H9 (cell line): Measurements from ENCODE around the gene OBP2B. TPM values are rescaled to one million over a fixed set of nuclear protein-coding genes. Genes with fewer than 3 reads are reported as not detected.

Source experiments
- DNase-seq: peaks from one replicate; pipeline ENCODE4 v3.0.0-alpha.2; 2017
- H2AFZ ChIP-seq: one replicate; pipeline ENCODE4 v1.6.1; 2013; ENCODE audit warnings: mild to moderate bottlenecking, low read length, control low read depth, moderate library complexity
- H2AK5ac ChIP-seq: 2 replicates; pipeline ENCODE4 v1.6.1; 2013; ENCODE audit warnings: low read length, control low read depth, mixed read lengths; ENCODE audit not compliant: insufficient read length
- H2BK120ac ChIP-seq: one replicate; pipeline ENCODE4 v1.6.1; 2013; ENCODE audit warnings: low read depth, mild to moderate bottlenecking, low read length, control low read depth, inconsistent platforms; ENCODE audit not compliant: poor library complexity, severe bottlenecking
- H2BK12ac ChIP-seq: 2 replicates; pipeline ENCODE4 v1.6.1; 2013; ENCODE audit warnings: low read length, control low read depth, mixed read lengths, low read depth; ENCODE audit not compliant: insufficient read length
- H2BK15ac ChIP-seq: 2 replicates; pipeline ENCODE4 v1.6.1; 2013; ENCODE audit warnings: low read depth, low read length, control low read depth
- H2BK20ac ChIP-seq: one replicate; pipeline ENCODE4 v1.6.1; 2013; ENCODE audit warnings: low read depth, mild to moderate bottlenecking, low read length, control low read depth, inconsistent platforms; ENCODE audit not compliant: poor library complexity, severe bottlenecking
- H2BK5ac ChIP-seq: 2 replicates; pipeline ENCODE4 v1.6.1; 2013; ENCODE audit warnings: low read length, control low read depth, mixed read lengths; ENCODE audit not compliant: insufficient read length
- H3K14ac ChIP-seq: 2 replicates; pipeline ENCODE4 v1.6.1; 2013; ENCODE audit warnings: low read length, control low read depth; ENCODE audit not compliant: insufficient read depth
- H3K18ac ChIP-seq: 2 replicates; pipeline ENCODE4 v1.6.1; 2013; ENCODE audit warnings: low read depth, mild to moderate bottlenecking, mixed read lengths, low read length, control low read depth; ENCODE audit not compliant: insufficient read length
- H3K23ac ChIP-seq: 2 replicates; pipeline ENCODE4 v1.6.1; 2013; ENCODE audit warnings: low read length, control low read depth, mixed read lengths, low read depth; ENCODE audit not compliant: insufficient read length
- H3K23me2 ChIP-seq: 2 replicates; pipeline ENCODE4 v1.6.1; 2013; ENCODE audit warnings: low read depth, mild to moderate bottlenecking, mixed read lengths, low read length, control low read depth; ENCODE audit not compliant: insufficient read length, poor library complexity, severe bottlenecking
- H3K27ac ChIP-seq: 2 replicates; pipeline ENCODE4 v1.5.1; 2013; ENCODE audit warnings: low read length, control low read depth, mixed read lengths, low read depth; ENCODE audit not compliant: insufficient read length
- H3K27me3 ChIP-seq: 2 replicates; pipeline ENCODE4 v1.6.1; 2013; ENCODE audit warnings: low read length, control low read depth, inconsistent platforms; ENCODE audit not compliant: insufficient read depth
- H3K4ac ChIP-seq: 2 replicates; pipeline ENCODE4 v1.6.1; 2013; ENCODE audit warnings: low read depth, mild to moderate bottlenecking, control low read depth, inconsistent platforms, low read length, moderate library complexity
- H3K4me1 ChIP-seq: 2 replicates; pipeline ENCODE4 v1.6.1; 2013; ENCODE audit warnings: low read length, control low read depth, inconsistent platforms; ENCODE audit not compliant: insufficient read depth
- H3K4me2 ChIP-seq: 2 replicates; pipeline ENCODE4 v1.6.1; 2013; ENCODE audit warnings: low read length, control low read depth, mixed read lengths; ENCODE audit not compliant: insufficient read length, insufficient read depth
- H3K56ac ChIP-seq: 2 replicates; pipeline ENCODE4 v1.6.1; 2013; ENCODE audit warnings: low read depth, mild to moderate bottlenecking, mixed read lengths, low read length, control low read depth; ENCODE audit not compliant: insufficient read length
- H3K79me1 ChIP-seq: 2 replicates; pipeline ENCODE4 v1.6.1; 2013; ENCODE audit warnings: low read depth, mild to moderate bottlenecking, moderate library complexity, low read length, control low read depth, inconsistent platforms; ENCODE audit not compliant: insufficient read depth, poor library complexity, severe bottlenecking
- H3K79me2 ChIP-seq: 2 replicates; pipeline ENCODE4 v1.6.1; 2013; ENCODE audit warnings: low read length, control low read depth, inconsistent platforms; ENCODE audit not compliant: insufficient read depth
- H3K9ac ChIP-seq: 2 replicates; pipeline ENCODE4 v1.6.1; 2013; ENCODE audit warnings: low read length, control low read depth, mixed read lengths; ENCODE audit not compliant: insufficient read length; ENCODE audit errors: extremely low read depth
- H3K9me3 ChIP-seq: one replicate; pipeline ENCODE4 v1.6.1; 2013; ENCODE audit warnings: low read depth, low read length, inconsistent platforms; ENCODE audit not compliant: control insufficient read depth
- H3T11ph ChIP-seq: one replicate; pipeline ENCODE4 v1.6.1; 2013; ENCODE audit warnings: mild to moderate bottlenecking, low read length, control low read depth, inconsistent platforms
- H4K20me1 ChIP-seq: one replicate; pipeline ENCODE4 v1.6.1; 2013; ENCODE audit not compliant: control insufficient read depth, insufficient read length, insufficient read depth
- H4K5ac ChIP-seq: 2 replicates; pipeline ENCODE4 v1.6.1; 2013; ENCODE audit warnings: low read depth, mild to moderate bottlenecking, mixed read lengths, low read length, control low read depth; ENCODE audit not compliant: insufficient read length
- H4K8ac ChIP-seq: replicated peaks from 2 replicates; pipeline ENCODE4 v1.6.1; 2013; ENCODE audit warnings: low read length, control low read depth, mixed read lengths, low read depth; ENCODE audit not compliant: insufficient read length
- H4K91ac ChIP-seq: 2 replicates; pipeline ENCODE4 v1.6.1; 2013; ENCODE audit warnings: low read depth, mild to moderate bottlenecking, moderate library complexity, mixed read lengths, low read length, control low read depth; ENCODE audit not compliant: insufficient read length
- H3K27ac Mint-ChIP-seq, 3 experiments: 2 replicates in 2 of 3; 3 replicates in 1 of 3; pipeline ENCODE4 v1.8.0; 2020 to 2021; ENCODE audit warnings: mixed read lengths in 3 of 3, mild to moderate bottlenecking in 1 of 3, moderate library complexity in 1 of 3
- H3K27me3 Mint-ChIP-seq: 2 replicates; pipeline ENCODE4 v1.8.0; 2021; ENCODE audit warnings: low read depth, mild to moderate bottlenecking, moderate library complexity, mixed read lengths
- H3K36me3 Mint-ChIP-seq, 3 experiments: 2 replicates in 2 of 3; 3 replicates in 1 of 3; pipeline ENCODE4 v1.8.0; 2020 to 2021; ENCODE audit warnings: low read depth in 3 of 3, mixed read lengths in 3 of 3; ENCODE audit not compliant: insufficient read depth in 1 of 3
- H3K4me1 Mint-ChIP-seq, 2 experiments: 2 replicates each; pipeline ENCODE4 v1.8.0; 2020; ENCODE audit warnings: mixed read lengths in 2 of 2
- H3K4me3 Mint-ChIP-seq, 2 experiments: 2 replicates in 1 of 2; 3 replicates in 1 of 2; pipeline ENCODE4 v1.8.0; 2020 to 2021; ENCODE audit warnings: mild to moderate bottlenecking in 2 of 2, mixed read lengths in 2 of 2, moderate library complexity in 1 of 2
- H3K9me3 Mint-ChIP-seq, 2 experiments: 2 replicates in 1 of 2; 3 replicates in 1 of 2; pipeline ENCODE4 v1.8.0; 2020; ENCODE audit warnings: mild to moderate bottlenecking in 2 of 2, mixed read lengths in 2 of 2, moderate library complexity in 1 of 2
- CTCF ChIP-seq: fragments of 200-600 bp; sonication (generic); conservative IDR thresholded peaks from 3 replicates; pipeline ENCODE4 v1.8.0; 2021; ENCODE audit warnings: antibody characterized with exemption, mild to moderate bottlenecking
- WGBS: extraction: QIAGEN DNeasy Blood & Tissue Kit; methylation state at CpG from one replicate; pipeline ENCODE4 v1.1.7; 2013; ENCODE audit warnings: missing lambda C conversion rate, low lambda C conversion rate, mixed read lengths; ENCODE audit not compliant: insufficient read length; ENCODE audit errors: extremely low coverage; 5-methylcytosine and 5-hydroxymethylcytosine counted together
- total RNA-seq: library from RNA; stranded (reverse); gene quantifications from 2 replicates; pipeline ENCODE4 v1.2.1, GENCODE V29; 2021

OBP2B gene
- total RNA-seq, 1 experiment from 2014 or later, result not detected

- Histone ChIP-seq H3K4me1 (no peaks in the 10 kb centered on the region), H2AK5ac (no peak overlapping the region), H4K5ac (no peak overlapping the region), H3K56ac (no peak overlapping the region), H2BK12ac (no peak overlapping the region), H3K14ac (no peak overlapping the region), H2BK5ac (no peak overlapping the region), H3K9ac (no peak overlapping the region), H3K27ac (no peak overlapping the region), H3K23ac (no peak overlapping the region), H3K4ac (no peak overlapping the region), H3K23me2 (no peaks in the 10 kb centered on the region), H3K79me2 (no peaks in the 10 kb centered on the region), H3K79me1 (no peaks in the 10 kb centered on the region), H3T11ph (no peak overlapping the region), H3K4me2 (no peak overlapping the region), H3K18ac (no peak overlapping the region), H3K9me3 (no peaks in the 10 kb centered on the region), H4K20me1 (no peaks in the 10 kb centered on the region), H2BK15ac (no peak overlapping the region), H3K27me3 (no peaks in the 10 kb centered on the region), H2AFZ (no peak overlapping the region), H4K91ac (no peak overlapping the region), H4K8ac (no peak overlapping the region), H2BK120ac (no peak overlapping the region), H2BK20ac (no peak overlapping the region)
- TF ChIP-seq CTCF, result no peak
- Mint-ChIP-seq H3K36me3 (no peaks in the 10 kb centered on the region; a peak in 1 of 7 replicates), H3K4me1 (peaks cover 7 to 13% of the 10 kb centered on the region in 2 experiments), H3K9me3 (no peaks in the 10 kb centered on the region), H3K4me3 (no peak overlapping the region), H3K27me3 (peaks cover 52% of the 10 kb centered on the region), H3K27ac (no peak overlapping the region)
- no CpG with 5 or more reads among the region's 6 CpGs for WGBS
- no peak for DNase-seq
Observed at GRCh38 chr9:133246991-133247390, 37.9 kb upstream of the OBP2B start.
